ENCODE results near the gene OMP.

DNA sequence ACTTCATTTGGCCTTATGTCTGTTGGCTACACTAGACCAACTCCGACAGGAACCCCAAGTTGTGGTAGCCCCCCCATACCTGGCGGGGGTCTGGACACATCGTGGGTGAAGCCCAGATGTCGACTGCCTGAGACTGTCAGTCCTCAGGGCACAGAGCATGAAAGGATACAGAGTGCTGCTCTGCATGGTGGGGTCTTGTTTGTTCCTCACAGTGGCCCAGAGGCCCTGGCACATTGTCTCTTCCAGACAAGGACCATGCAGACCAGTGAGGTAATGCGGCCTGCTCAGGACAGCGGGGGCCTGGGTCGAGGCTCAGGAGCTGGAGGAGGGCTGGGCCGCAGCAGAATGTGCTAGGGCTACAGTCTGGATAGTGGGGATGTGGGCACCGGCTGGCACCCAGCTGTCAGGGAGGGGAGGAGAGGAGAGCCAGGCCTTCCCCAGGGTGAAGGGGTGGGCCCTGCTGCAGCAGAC, 21.2 kb upstream of the OMP start:
- TF ChIP-seq, protein P1, sequence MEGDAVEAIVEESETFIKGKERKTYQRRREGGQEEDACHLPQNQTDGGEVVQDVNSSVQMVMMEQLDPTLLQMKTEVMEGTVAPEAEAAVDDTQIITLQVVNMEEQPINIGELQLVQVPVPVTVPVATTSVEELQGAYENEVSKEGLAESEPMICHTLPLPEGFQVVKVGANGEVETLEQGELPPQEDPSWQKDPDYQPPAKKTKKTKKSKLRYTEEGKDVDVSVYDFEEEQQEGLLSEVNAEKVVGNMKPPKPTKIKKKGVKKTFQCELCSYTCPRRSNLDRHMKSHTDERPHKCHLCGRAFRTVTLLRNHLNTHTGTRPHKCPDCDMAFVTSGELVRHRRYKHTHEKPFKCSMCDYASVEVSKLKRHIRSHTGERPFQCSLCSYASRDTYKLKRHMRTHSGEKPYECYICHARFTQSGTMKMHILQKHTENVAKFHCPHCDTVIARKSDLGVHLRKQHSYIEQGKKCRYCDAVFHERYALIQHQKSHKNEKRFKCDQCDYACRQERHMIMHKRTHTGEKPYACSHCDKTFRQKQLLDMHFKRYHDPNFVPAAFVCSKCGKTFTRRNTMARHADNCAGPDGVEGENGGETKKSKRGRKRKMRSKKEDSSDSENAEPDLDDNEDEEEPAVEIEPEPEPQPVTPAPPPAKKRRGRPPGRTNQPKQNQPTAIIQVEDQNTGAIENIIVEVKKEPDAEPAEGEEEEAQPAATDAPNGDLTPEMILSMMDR (IDR thresholded peaks at IDR 0.05), result no peak
- TF ChIP-seq ZFX (IDR thresholded peaks at IDR 0.05; ENCODE audit: borderline replicate concordance), result no peak

Measured in 22Rv1 (cell line).